ENCODE results near the gene FBXW2. TPM values are rescaled to one million over a fixed set of nuclear protein-coding genes. Genes with fewer than 3 reads are reported as not detected.

The FBXW2 gene
- total RNA-seq, 6 donors from 2014 or later: 42.2 to 149 (median 79.7) TPM

DNA sequence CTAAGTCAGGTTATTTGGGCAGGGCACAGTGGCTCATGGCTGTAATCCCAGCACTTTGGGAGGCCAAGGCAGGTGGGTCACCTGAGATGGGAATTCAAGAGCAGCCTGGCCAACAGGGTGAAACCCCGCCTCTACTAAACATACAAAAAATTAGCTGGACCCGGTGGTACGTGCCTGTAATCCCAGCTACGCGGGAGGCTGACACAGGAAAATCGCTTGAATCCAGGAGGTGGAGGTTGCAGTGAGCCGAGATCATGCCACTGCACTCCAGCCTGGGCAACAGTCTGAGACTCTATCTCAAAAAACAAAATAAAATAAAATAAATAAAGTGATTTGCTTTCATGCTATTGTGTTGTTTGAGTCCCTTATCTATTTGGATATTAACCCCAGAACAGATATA, 8.2 kb upstream of the FBXW2 start:
- ATAC-seq (ENCODE audit: low FRiP score in 2 of 2): no peak
- no peak overlapping the region for H3K4me3 ChIP-seq
- no peak overlapping the region for H3K27ac ChIP-seq
- no peaks in the 10 kb centered on the region for H3K4me1 ChIP-seq
- TF ChIP-seq POLR2A (IDR thresholded peaks at IDR 0.05) (no peak), EP300 (IDR thresholded peaks at IDR 0.05) (no peak), POLR2AphosphoS5 (IDR thresholded peaks at IDR 0.05) (no peak)
- TF ChIP-seq, protein P1, sequence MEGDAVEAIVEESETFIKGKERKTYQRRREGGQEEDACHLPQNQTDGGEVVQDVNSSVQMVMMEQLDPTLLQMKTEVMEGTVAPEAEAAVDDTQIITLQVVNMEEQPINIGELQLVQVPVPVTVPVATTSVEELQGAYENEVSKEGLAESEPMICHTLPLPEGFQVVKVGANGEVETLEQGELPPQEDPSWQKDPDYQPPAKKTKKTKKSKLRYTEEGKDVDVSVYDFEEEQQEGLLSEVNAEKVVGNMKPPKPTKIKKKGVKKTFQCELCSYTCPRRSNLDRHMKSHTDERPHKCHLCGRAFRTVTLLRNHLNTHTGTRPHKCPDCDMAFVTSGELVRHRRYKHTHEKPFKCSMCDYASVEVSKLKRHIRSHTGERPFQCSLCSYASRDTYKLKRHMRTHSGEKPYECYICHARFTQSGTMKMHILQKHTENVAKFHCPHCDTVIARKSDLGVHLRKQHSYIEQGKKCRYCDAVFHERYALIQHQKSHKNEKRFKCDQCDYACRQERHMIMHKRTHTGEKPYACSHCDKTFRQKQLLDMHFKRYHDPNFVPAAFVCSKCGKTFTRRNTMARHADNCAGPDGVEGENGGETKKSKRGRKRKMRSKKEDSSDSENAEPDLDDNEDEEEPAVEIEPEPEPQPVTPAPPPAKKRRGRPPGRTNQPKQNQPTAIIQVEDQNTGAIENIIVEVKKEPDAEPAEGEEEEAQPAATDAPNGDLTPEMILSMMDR (IDR thresholded peaks at IDR 0.05): no peak
- 93 to 96% methylated on average over 7 of the region's 7 CpGs for WGBS, 2 donors
- H3K9me3 ChIP-seq: peaks cover 0 to 13% (median 0%) of the 10 kb centered on the region in 4 donors
- H3K36me3 ChIP-seq: no peaks in the 10 kb centered on the region
- DNase-seq: no peak
- H3K27me3 ChIP-seq: no peaks in the 10 kb centered on the region

DNA sequence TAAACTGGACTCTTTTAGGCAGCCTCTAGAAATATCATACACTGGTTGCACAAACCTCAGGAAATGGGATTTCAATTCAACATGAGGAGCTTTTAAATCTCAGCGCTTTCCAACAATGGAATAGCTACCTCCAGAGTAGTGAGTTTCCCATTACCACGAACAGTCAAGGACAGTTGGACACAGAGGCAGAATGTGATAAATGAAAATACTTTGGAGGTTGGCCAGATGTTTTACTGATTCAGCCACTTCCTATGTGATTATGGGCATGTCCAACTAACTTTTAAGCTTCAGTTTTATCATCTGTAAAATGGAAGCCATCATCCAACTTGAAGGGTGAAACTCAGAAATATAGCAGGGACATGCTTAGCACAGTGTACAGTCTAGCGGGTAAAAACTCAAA, 2.1 kb downstream of the FBXW2 start:
- Histone ChIP-seq H3K36me3 (peaks cover 4 to 23% (median 9%) of the 10 kb centered on the region in 4 donors), H3K4me3 (peak overlapping the region in 2 of 4 donors; percentile 79 to 80), H3K4me1 (peaks cover 11 to 67% (median 38%) of the 10 kb centered on the region in 4 donors), H3K27me3 (no peaks in the 10 kb centered on the region), H3K9me3 (no peaks in the 10 kb centered on the region), H3K27ac (peak overlapping the region in 3 of 4 donors; percentile 17 to 97 (median 90))
- ATAC-seq (ENCODE audit: low FRiP score in 2 of 2): no peak
- no peak for DNase-seq
- WGBS, 2 donors: 74 to 79% methylated on average over 3 of the region's 3 CpGs
- TF ChIP-seq, protein P1 (IDR thresholded peaks at IDR 0.05): no peak
- no peak for TF ChIP-seq EP300 (IDR thresholded peaks at IDR 0.05)
- TF ChIP-seq POLR2A (IDR thresholded peaks at IDR 0.05): no peak
- TF ChIP-seq POLR2AphosphoS5 (IDR thresholded peaks at IDR 0.05): no peak

DNA sequence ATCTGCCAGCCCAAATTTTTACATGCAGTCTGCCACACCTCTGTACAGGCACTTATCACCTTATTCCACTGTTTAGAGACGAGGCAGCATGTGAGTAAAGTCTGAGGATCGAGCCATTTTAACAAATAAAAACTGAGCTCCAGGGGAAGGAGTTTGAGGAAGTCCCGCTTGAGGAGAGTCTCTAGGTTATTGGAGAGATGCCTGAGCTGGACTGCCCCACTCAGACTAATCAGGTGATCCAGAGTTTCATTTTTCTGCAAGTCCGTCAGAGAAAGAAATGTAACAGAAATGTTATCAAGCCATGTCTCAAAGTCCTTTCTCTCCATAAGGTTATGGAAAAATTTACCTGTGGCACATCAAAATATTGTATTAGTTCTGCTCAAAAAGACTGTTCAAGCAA, 5.3 kb downstream of the FBXW2 start:
- TF ChIP-seq, protein P1 (IDR thresholded peaks at IDR 0.05): no peak
- TF ChIP-seq POLR2A (IDR thresholded peaks at IDR 0.05) (no peak), POLR2AphosphoS5 (IDR thresholded peaks at IDR 0.05) (no peak), EP300 (IDR thresholded peaks at IDR 0.05) (no peak)
- Histone ChIP-seq H3K4me3 (no peak overlapping the region), H3K27ac (peak overlapping the region in 2 of 4 donors; percentile 43 to 56), H3K36me3 (peaks cover 5 to 43% (median 10%) of the 10 kb centered on the region in 4 donors), H3K9me3 (no peaks in the 10 kb centered on the region), H3K27me3 (no peaks in the 10 kb centered on the region), H3K4me1 (peaks cover 11 to 80% (median 34%) of the 10 kb centered on the region in 4 donors)
- DNase-seq: peak in 1 of 2 donors; percentile 43
- ATAC-seq (ENCODE audit: low FRiP score in 2 of 2): no peak
- WGBS, 2 donors: 55 to 56% methylated on average over 4 of the region's 4 CpGs

DNA sequence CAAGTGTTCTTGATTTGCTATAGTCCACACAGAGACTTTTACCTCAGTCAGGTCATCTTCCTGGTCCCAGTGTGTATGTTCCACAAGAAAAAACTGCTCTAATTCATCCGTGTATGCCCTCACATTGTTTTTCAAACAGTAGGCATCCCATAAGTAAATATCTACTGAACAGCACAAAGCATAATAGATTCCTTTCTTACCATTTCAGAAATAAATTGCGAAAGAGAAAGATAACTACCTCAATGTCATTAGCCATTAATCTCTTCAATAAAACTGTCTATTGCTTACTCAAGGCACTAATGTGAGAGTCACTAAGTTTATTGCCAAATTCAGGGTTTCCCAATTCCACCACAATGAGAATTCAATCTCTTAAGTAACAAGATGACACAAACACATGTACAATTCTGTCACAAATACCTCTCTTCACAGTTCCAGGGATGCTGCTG, 9.6 kb downstream of the FBXW2 start:
- Histone ChIP-seq H3K27me3 (no peaks in the 10 kb centered on the region), H3K4me1 (peaks cover 7 to 48% (median 20%) of the 10 kb centered on the region in 4 donors), H3K4me3 (no peak overlapping the region), H3K9me3 (no peaks in the 10 kb centered on the region), H3K27ac (peak overlapping the region in 1 of 4 donors; percentile 63), H3K36me3 (peaks cover 5 to 51% (median 10%) of the 10 kb centered on the region in 4 donors)
- TF ChIP-seq POLR2A (IDR thresholded peaks at IDR 0.05) (no peak), EP300 (IDR thresholded peaks at IDR 0.05) (no peak), POLR2AphosphoS5 (IDR thresholded peaks at IDR 0.05) (no peak)
- TF ChIP-seq, protein P1 (IDR thresholded peaks at IDR 0.05): no peak
- ATAC-seq (ENCODE audit: low FRiP score in 2 of 2) (no peak), DNase-seq (no peak)
- 51 to 54% methylated on average over 2 of the region's 2 CpGs for WGBS, 2 donors

DNA sequence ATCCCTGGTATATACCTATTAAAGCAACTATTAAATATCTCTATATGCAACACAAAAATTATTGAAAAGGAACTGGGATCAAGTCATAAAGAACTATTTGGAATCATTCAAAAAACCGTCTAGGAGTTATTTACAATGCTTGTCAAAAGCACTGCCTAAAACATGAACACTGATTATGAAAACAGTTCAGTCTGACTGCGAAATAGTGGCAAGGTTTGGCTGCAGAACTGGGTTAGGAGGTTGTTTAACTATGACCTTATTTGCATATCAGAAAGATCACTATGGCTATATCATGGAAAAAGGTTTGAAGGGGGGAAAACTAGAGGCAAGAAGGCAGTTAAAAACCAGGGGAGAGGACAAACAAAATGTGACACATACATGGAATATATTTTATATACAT, 12.0 kb downstream of the FBXW2 start:
- no peak for TF ChIP-seq EP300 (IDR thresholded peaks at IDR 0.05)
- TF ChIP-seq, protein P1 (IDR thresholded peaks at IDR 0.05): no peak
- no peak for TF ChIP-seq POLR2A (IDR thresholded peaks at IDR 0.05)
- no peak for TF ChIP-seq POLR2AphosphoS5 (IDR thresholded peaks at IDR 0.05)
- Histone ChIP-seq H3K27me3 (no peaks in the 10 kb centered on the region), H3K4me1 (peaks cover 9 to 35% (median 16%) of the 10 kb centered on the region in 4 donors), H3K9me3 (no peaks in the 10 kb centered on the region), H3K36me3 (peaks cover 6 to 58% (median 18%) of the 10 kb centered on the region in 4 donors), H3K27ac (no peak overlapping the region), H3K4me3 (no peak overlapping the region)
- ATAC-seq (ENCODE audit: low FRiP score in 2 of 2) (no peak), DNase-seq (no peak)
- WGBS, 2 donors: 54 to 74% methylated on average over 2 of the region's 2 CpGs

Data from upper lobe of left lung (tissue), 6 donors.